Sigmoid colon (tissue), 4 donors: ENCODE results near the gene TCP11.

ENCODE experiments used
- EP300 ChIP-seq, 4 donors: sonication (generic); formaldehyde crosslinking; IDR thresholded peaks; one replicate each; pipeline ENCODE4 v1.6.1; 2017; ENCODE audit warnings: antibody characterized with exemption in 4 of 4
- POLR2A ChIP-seq, 2 donors: fragments of 450-650 bp; IDR thresholded peaks; one replicate each; pipeline ENCODE4 v1.6.1; 2016; ENCODE audit warnings: antibody characterized with exemption in 2 of 2, mild to moderate bottlenecking in 2 of 2, moderate library complexity in 2 of 2
- POLR2AphosphoS5 ChIP-seq, 4 donors: sonication (generic); formaldehyde crosslinking; IDR thresholded peaks; one replicate each; pipeline ENCODE4 v1.6.1; 2017; ENCODE audit warnings: antibody characterized with exemption in 4 of 4
- TF ChIP-seq, protein P1 (sequence below), 4 experiments: fragments of 450-650 bp in 3 of 4; fragments of 200-600 bp in 1 of 4; IDR thresholded peaks; one replicate each; pipeline ENCODE4 v1.5.1; 2016 to 2019; ENCODE audit warnings: antibody characterized with exemption in 4 of 4, mild to moderate bottlenecking in 3 of 4, moderate library complexity in 2 of 4

DNA sequence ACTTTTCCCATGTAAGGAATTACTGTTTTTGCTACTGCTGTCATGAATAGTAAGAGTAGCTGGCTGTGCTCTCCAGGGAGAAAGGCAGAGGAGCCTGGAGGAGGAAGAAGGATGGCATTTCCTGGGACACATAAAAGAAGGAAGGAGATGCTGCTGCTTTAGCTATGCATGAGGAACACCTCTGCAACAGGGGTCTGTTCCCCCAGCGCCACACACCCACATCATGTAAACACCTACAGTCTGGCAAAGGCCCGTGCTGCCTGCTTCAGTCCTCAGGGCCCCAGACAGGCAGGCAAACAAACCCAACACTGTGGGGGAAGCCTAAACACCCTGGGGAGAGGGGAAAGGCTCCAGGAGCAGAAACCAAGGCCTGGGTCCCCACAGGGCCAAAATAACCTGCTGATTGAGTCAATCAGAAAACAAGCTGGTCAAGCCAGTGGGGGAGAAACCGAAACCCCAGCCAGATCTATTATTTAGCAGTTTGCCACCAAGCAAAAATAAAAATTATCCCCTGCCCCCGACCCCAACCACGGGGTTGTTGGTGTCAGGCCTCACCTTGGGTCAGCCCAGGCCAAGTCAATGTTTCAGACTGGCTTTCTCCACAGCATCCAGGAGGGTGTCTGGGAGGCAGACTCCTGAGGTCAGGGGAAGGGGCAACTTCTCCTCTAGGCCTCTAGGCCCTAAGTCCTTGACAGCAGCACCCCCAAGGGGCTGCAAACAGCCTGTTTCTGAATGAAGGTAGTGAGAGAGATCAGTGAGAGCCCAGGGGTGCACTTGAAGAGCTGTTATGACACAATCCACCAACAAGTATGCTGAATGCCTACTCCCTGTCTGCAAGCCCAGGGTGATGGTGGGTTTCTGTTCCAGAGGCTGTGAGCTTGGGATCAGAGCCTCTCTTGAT is 38.0 kb upstream of the TCP11 start:
- TF ChIP-seq, protein P1, sequence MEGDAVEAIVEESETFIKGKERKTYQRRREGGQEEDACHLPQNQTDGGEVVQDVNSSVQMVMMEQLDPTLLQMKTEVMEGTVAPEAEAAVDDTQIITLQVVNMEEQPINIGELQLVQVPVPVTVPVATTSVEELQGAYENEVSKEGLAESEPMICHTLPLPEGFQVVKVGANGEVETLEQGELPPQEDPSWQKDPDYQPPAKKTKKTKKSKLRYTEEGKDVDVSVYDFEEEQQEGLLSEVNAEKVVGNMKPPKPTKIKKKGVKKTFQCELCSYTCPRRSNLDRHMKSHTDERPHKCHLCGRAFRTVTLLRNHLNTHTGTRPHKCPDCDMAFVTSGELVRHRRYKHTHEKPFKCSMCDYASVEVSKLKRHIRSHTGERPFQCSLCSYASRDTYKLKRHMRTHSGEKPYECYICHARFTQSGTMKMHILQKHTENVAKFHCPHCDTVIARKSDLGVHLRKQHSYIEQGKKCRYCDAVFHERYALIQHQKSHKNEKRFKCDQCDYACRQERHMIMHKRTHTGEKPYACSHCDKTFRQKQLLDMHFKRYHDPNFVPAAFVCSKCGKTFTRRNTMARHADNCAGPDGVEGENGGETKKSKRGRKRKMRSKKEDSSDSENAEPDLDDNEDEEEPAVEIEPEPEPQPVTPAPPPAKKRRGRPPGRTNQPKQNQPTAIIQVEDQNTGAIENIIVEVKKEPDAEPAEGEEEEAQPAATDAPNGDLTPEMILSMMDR (IDR thresholded peaks at IDR 0.05), result no peak
- no peak for TF ChIP-seq POLR2A (IDR thresholded peaks at IDR 0.05)
- TF ChIP-seq EP300 (IDR thresholded peaks at IDR 0.05), result no peak
- TF ChIP-seq POLR2AphosphoS5 (IDR thresholded peaks at IDR 0.05), result no peak
